PFSK-1 (cell line): Measurements from ENCODE around the gene ALX4.

ENCODE experiments used
- POLR2AphosphoS5 ChIP-seq: IDR thresholded peaks from 2 replicates; pipeline ENCODE4 v1.6.1; 2012; ENCODE audit warnings: low read depth, mild to moderate bottlenecking, control low read depth, low read length, moderate library complexity
- TAF1 ChIP-seq: IDR thresholded peaks from 2 replicates; pipeline ENCODE4 v1.6.1; 2012; ENCODE audit warnings: low read length, control low read depth, borderline replicate concordance; ENCODE audit not compliant: insufficient read depth

DNA sequence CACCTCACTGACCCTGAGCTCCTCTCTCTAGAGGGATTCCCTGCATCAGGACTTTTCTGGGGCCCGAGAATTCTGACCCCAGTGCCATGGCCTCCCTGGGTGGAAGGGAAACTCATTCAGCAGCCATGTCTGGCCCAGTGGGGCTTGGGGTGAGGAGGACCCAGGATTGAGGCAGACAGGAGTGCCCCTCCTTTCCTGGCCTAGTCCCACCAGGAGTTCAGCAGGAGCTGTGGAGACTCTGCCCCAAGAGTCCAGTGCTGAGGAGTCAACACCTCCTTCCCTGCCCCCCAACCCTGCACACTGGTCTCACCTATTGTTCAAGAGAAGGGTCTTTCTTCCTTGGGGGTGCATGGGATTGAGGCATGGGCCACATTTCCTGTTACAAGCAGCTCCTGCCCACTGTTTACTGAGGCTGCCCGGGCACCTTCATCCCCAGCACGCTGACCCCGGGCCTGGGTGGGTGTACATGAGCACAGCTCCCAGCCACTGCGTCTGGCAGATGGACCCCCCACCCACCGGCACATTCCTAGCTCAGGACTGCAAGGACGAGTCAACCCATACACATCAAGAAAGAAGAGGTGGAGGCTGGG lies 33.9 kb downstream of the ALX4 start:
- TF ChIP-seq POLR2AphosphoS5: no peak
- TF ChIP-seq TAF1: no peak
